Amniotic stem cell (primary cell): ENCODE data around the gene APBB1.

Experiments
- DNase-seq: peaks from one replicate; lab custom pipeline; 2025; lab: John Stamatoyannopoulos, UW

The APBB1 gene

GRCh38 chr11:6351782-6352382, 67.0 kb downstream of the APBB1 start:
- DNase-seq: no peak

- no peak for DNase-seq
Measured at GRCh38 chr11:6350486-6350885, 68.4 kb downstream of the APBB1 start.

GRCh38 chr11:6350043-6350442, 68.9 kb downstream of the APBB1 start:
- no peak for DNase-seq

- DNase-seq: no peak
Measured at GRCh38 chr11:6345366-6345765, 73.5 kb downstream of the APBB1 start.
